Spleen (tissue), 11 donors: ENCODE results near the gene AP4B1. TPM values are rescaled to one million over a fixed set of nuclear protein-coding genes. Genes with fewer than 3 reads are reported as not detected.
A peak's percentile ranks its signal among the peaks of the same experiment; 100 is the strongest.

Experiments
- DNase-seq: peaks from one replicate; pipeline ENCODE4 v3.0.0-alpha.2; 2020
- H3K27ac ChIP-seq, 8 donors: fragments of 200-600 bp; sonication (generic) in 7 of 8; 1 replicate in 4 of 8; 2 replicates in 4 of 8; pipeline versions ENCODE4 v1.5.0 to v1.8.0; 2016 to 2021; ENCODE audit warnings: inconsistent platforms in 4 of 8, mild to moderate bottlenecking in 4 of 8, moderate library complexity in 1 of 8
- H3K27me3 ChIP-seq, 7 donors: fragments of 200-600 bp; sonication (generic) in 6 of 7; replicated peaks in 1 of 7; 1 replicate in 4 of 7; 2 replicates in 3 of 7; pipeline versions ENCODE4 v1.5.0 to v1.8.0; 2016 to 2021; ENCODE audit warnings: inconsistent platforms in 3 of 7, mild to moderate bottlenecking in 1 of 7
- H3K36me3 ChIP-seq, 6 donors: fragments of 200-600 bp; sonication (generic) in 5 of 6; 1 replicate in 4 of 6; 2 replicates in 2 of 6; pipeline versions ENCODE4 v1.5.0 to v1.8.0; 2016 to 2021; ENCODE audit warnings: inconsistent platforms in 2 of 6
- H3K4me1 ChIP-seq, 6 donors: fragments of 200-600 bp; sonication (generic) in 5 of 6; 1 replicate in 3 of 6; 2 replicates in 3 of 6; pipeline versions ENCODE4 v1.5.0 to v1.8.0; 2016 to 2021; ENCODE audit warnings: inconsistent platforms in 3 of 6
- H3K4me3 ChIP-seq, 8 donors: fragments of 200-600 bp; sonication (generic) in 7 of 8; 1 replicate in 4 of 8; 2 replicates in 4 of 8; pipeline versions ENCODE4 v1.5.0 to v1.8.0; 2016 to 2021; ENCODE audit warnings: inconsistent platforms in 4 of 8, mild to moderate bottlenecking in 4 of 8, moderate library complexity in 2 of 8
- H3K9me3 ChIP-seq, 8 donors: fragments of 200-600 bp; sonication (generic) in 7 of 8; 1 replicate in 4 of 8; 2 replicates in 4 of 8; pipeline versions ENCODE4 v1.5.0 to v1.8.0; 2016 to 2021; ENCODE audit warnings: inconsistent platforms in 4 of 8
- CTCF ChIP-seq, 11 experiments: fragments of 200-600 bp in 7 of 11; fragments of 450-650 bp in 4 of 11; sonication (generic) in 4 of 11; IDR thresholded peaks in 8 of 11; conservative IDR thresholded peaks in 3 of 11; 1 replicate in 7 of 11; 2 replicates in 4 of 11; pipeline versions ENCODE4 v1.4.0 to v1.8.0; 2016 to 2021; ENCODE audit warnings: antibody characterized with exemption in 11 of 11, inconsistent platforms in 4 of 11, mild to moderate bottlenecking in 1 of 11
- POLR2A ChIP-seq, 3 donors: fragments of 450-650 bp; IDR thresholded peaks; one replicate each; pipeline ENCODE4 v1.5.1; 2017; ENCODE audit warnings: antibody characterized with exemption in 3 of 3, mild to moderate bottlenecking in 1 of 3
- POLR2AphosphoS5 ChIP-seq, 3 donors: sonication (generic); formaldehyde crosslinking; IDR thresholded peaks; one replicate each; pipeline ENCODE4 v1.5.1; 2017; ENCODE audit warnings: antibody characterized with exemption in 3 of 3
- WGBS, 5 donors: extraction: QIAGEN DNeasy Blood & Tissue Kit in 3 of 5; methylation state at CpG; one replicate each; pipeline versions ENCODE4 v1.1.5 to v1.1.7; 2013 to 2018; 5-methylcytosine and 5-hydroxymethylcytosine counted together
- intact Hi-C: fragments of 100-400 bp; cut with DNase I; formaldehyde crosslinking; loops from one replicate; pipeline ENCODE4 v1.15.0; 2023; ENCODE audit warnings: low total_unique reads
- polyA plus RNA-seq, 3 donors: library from polyadenylated mRNA; stranded (reverse); fragments of 200-250 nt; gene quantifications; one replicate each; pipeline ENCODE4 v1.2.1, GENCODE V29; 2013
- total RNA-seq, 7 donors: library from RNA; depleted of rRNA in 3 of 7; stranded (reverse); fragments of >200 nt in 3 of 7; fragmentation: NEBNext Ultra II Directional in 4 of 7; extraction: Animal tissue kit (Norgen Biotek cat#: 25700) in 4 of 7; gene quantifications; one replicate each; pipeline versions ENCODE4 v1.1.0 to v1.2.1, GENCODE V29; 2016 to 2021
- donor health status: healthy with polysubstance abuse.
- donor health status: DM: no; HTN: no; CAD: no; lungs with moderate emphysema.
- donor health status: DM: no; HTN: no; CAD: no.
- donor health status: Bipolar disorder and iron deficiency.
- donor health status: healthy.
- donor health status: DM: no; HTN: no; CAD: no.
- donor health status: DM: yes; HTN: yes; CAD: no.

The AP4B1 gene
- total and polyA plus RNA-seq, 10 donors, result 23.9 to 58.0 (median 32.3) TPM

DNA sequence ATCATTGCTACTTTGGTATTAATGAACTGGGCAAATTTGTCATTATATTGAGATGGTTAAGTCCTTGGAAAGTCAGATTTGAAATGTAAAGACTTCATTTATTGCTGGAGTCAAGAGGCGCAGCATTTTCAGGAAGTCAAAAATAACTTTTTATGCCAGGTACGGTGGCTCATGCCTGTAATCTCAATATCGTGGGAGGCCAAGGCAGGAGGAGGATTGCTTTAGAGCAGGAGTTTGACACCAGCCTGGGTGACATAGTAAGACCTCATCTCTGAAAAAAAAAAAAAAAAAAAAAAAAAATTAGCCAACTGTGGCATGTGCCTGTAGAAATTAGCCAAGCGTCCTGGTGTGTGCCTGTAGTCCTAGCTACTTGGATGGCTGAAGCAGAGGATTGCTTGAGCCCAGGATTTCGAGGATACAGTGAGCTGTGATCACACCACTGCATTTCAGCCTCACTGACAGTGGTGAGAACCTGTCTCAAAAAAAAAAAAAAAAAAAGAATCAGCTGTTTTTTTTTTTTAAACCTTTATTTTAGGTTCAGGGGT, 30.0 kb upstream of the AP4B1 start:
- intact Hi-C loops, result no loop called here
- peak overlapping the region in 3 of 8 donors; percentile 46 to 99 (median 99) for H3K27ac ChIP-seq
- H3K4me1 ChIP-seq, result peaks cover 46 to 96% (median 91%) of the 10 kb centered on the region in 6 donors
- WGBS, 5 donors, result 48 to 77% (median 58%) methylated on average over 5 of the region's 5 CpGs
- TF ChIP-seq CTCF (IDR thresholded peaks at IDR 0.05 in 8 of 11, conservative IDR thresholded peaks at IDR 0.05 in 3 of 11) (no peak), POLR2AphosphoS5 (IDR thresholded peaks at IDR 0.05) (no peak), POLR2A (IDR thresholded peaks at IDR 0.05) (no peak)
- H3K9me3 ChIP-seq, result peaks cover 0 to 3% (median 0%) of the 10 kb centered on the region in 8 donors
- DNase-seq, result no peak
- no peaks in the 10 kb centered on the region for H3K27me3 ChIP-seq
- H3K4me3 ChIP-seq, result no peak overlapping the region
- no peaks in the 10 kb centered on the region for H3K36me3 ChIP-seq

DNA sequence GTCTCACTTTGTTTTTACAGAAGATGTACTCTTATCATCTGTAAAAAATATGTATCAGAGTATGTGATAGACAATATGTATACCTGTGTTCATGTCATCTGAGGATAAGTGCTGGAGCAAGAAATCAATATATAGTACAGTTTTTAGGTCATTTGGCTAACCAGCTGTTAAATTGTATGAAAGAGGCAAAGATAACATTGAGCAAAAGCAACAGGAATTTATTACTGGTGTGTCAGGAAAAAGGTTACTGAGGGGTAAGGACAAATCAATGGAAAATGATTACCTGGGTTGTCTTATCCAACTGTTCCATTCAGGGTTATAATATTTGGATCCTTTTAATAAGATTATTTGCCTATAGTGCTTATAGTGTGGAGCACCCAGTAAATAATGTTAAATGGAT, 29.4 kb upstream of the AP4B1 start:
- intact Hi-C loops, result no loop called here
- no peak for DNase-seq
- peaks cover 0 to 3% (median 0%) of the 10 kb centered on the region in 8 donors for H3K9me3 ChIP-seq
- no peak overlapping the region for H3K4me3 ChIP-seq
- H3K4me1 ChIP-seq, result peaks cover 40 to 90% (median 85%) of the 10 kb centered on the region in 6 donors
- TF ChIP-seq CTCF (IDR thresholded peaks at IDR 0.05 in 8 of 11, conservative IDR thresholded peaks at IDR 0.05 in 3 of 11) (no peak), POLR2A (IDR thresholded peaks at IDR 0.05) (no peak)
- no peaks in the 10 kb centered on the region for H3K36me3 ChIP-seq
- no peaks in the 10 kb centered on the region for H3K27me3 ChIP-seq
- H3K27ac ChIP-seq, result peak overlapping the region in 3 of 8 donors; percentile 99

- TF ChIP-seq CTCF (IDR thresholded peaks at IDR 0.05 in 8 of 11, conservative IDR thresholded peaks at IDR 0.05 in 3 of 11) (no peak), POLR2A (IDR thresholded peaks at IDR 0.05) (no peak), POLR2AphosphoS5 (IDR thresholded peaks at IDR 0.05) (no peak)
- Histone ChIP-seq H3K4me3 (peak overlapping the region in 4 of 8 donors; percentile 85 to 96 (median 91)), H3K27ac (peak overlapping the region in 7 of 8 donors; percentile 95 to 99 (median 98)), H3K4me1 (peaks cover 35 to 80% (median 74%) of the 10 kb centered on the region in 6 donors), H3K9me3 (peaks cover 0 to 3% (median 0%) of the 10 kb centered on the region in 8 donors), H3K27me3 (no peaks in the 10 kb centered on the region), H3K36me3 (no peaks in the 10 kb centered on the region)
- 12 to 19% (median 18%) methylated on average over 3 of the region's 3 CpGs for WGBS, 5 donors
- no peak for DNase-seq
- intact Hi-C loops, result no loop called here
Measured at GRCh38 chr1:113931451-113931851, 26.9 kb upstream of the AP4B1 start.

GRCh38 chr1:113930499-113931161, 26.0 kb upstream of the AP4B1 start:
- H3K36me3 ChIP-seq, result no peaks in the 10 kb centered on the region
- peaks cover 0 to 3% (median 0%) of the 10 kb centered on the region in 8 donors for H3K9me3 ChIP-seq
- H3K27me3 ChIP-seq, result no peaks in the 10 kb centered on the region
- TF ChIP-seq CTCF (IDR thresholded peaks at IDR 0.05 in 8 of 11, conservative IDR thresholded peaks at IDR 0.05 in 3 of 11), result no peak
- TF ChIP-seq POLR2AphosphoS5 (IDR thresholded peaks at IDR 0.05), result no peak
- no peak for TF ChIP-seq POLR2A (IDR thresholded peaks at IDR 0.05)
- H3K27ac ChIP-seq, result peak overlapping the region; percentile 95 to 99 (median 98)
- no peak for DNase-seq
- peak overlapping the region; percentile 85 to 96 (median 90) for H3K4me3 ChIP-seq
- peaks cover 27 to 72% (median 66%) of the 10 kb centered on the region in 6 donors for H3K4me1 ChIP-seq
- WGBS, 5 donors, result 1 to 3% (median 2%) methylated on average over 8 of the region's 8 CpGs
- intact Hi-C loops, result no loop called here
